HepG2 (cell line): Measurements from ENCODE around the gene DENND4B. TPM values are rescaled to one million over a fixed set of nuclear protein-coding genes. Genes with fewer than 3 reads are reported as not detected.

Experiments
- BRCA1 ChIP-seq: sonication (generic); formaldehyde crosslinking; IDR thresholded peaks from 2 replicates; pipeline ENCODE4 v1.4.0; 2020; ENCODE audit warnings: missing genetic modification reagents
- DRAP1 ChIP-seq: IDR thresholded peaks from 2 replicates; pipeline ENCODE4 v1.6.1; 2016; ENCODE audit warnings: missing genetic modification reagents, missing compliant biosample characterization
- ELF4 ChIP-seq: sonication (generic); formaldehyde crosslinking; IDR thresholded peaks from 2 replicates; pipeline ENCODE4 v1.5.0; 2020; ENCODE audit warnings: missing genetic modification reagents, mild to moderate bottlenecking, moderate library complexity, borderline replicate concordance
- JUNB ChIP-seq: sonication (generic); formaldehyde crosslinking; IDR thresholded peaks from 2 replicates; pipeline ENCODE4 v1.8.0; 2022; ENCODE audit warnings: missing genetic modification reagents, mild to moderate bottlenecking, borderline replicate concordance
- KLF12 ChIP-seq: sonication (generic); formaldehyde crosslinking; IDR thresholded peaks from 2 replicates; pipeline ENCODE4 v1.4.0; 2020; ENCODE audit warnings: missing genetic modification reagents, borderline replicate concordance
- RXRA ChIP-seq: sonication (generic); formaldehyde crosslinking; IDR thresholded peaks from 2 replicates; pipeline ENCODE4 v1.5.1; 2020; ENCODE audit warnings: missing genetic modification reagents
- SNAPC4 ChIP-seq: sonication (generic); formaldehyde crosslinking; IDR thresholded peaks from 2 replicates; pipeline ENCODE4 v1.4.0; 2020; ENCODE audit warnings: mild to moderate bottlenecking, missing genetic modification reagents
- ZBTB46 ChIP-seq: sonication (generic); formaldehyde crosslinking; IDR thresholded peaks from 2 replicates; pipeline ENCODE4 v1.4.0; 2020; ENCODE audit warnings: mild to moderate bottlenecking, missing genetic modification reagents, borderline replicate concordance
- ZGPAT ChIP-seq: IDR thresholded peaks from 2 replicates; pipeline ENCODE4 v1.6.1; 2016; ENCODE audit warnings: mild to moderate bottlenecking
- ZHX2 ChIP-seq, 2 experiments: sonication (generic) in 1 of 2; formaldehyde crosslinking in 1 of 2; IDR thresholded peaks; 2 replicates each; pipeline versions ENCODE4 v1.6.1 to v1.9.0; 2014 to 2022; ENCODE audit warnings: antibody characterized with exemption in 1 of 2, borderline replicate concordance in 1 of 2, inconsistent platforms in 1 of 2, low read depth in 1 of 2, missing genetic modification reagents in 1 of 2
- ZNF136 ChIP-seq: sonication (generic); formaldehyde crosslinking; IDR thresholded peaks from 2 replicates; pipeline ENCODE4 v1.8.1; 2022; ENCODE audit warnings: low read depth, mild to moderate bottlenecking, moderate library complexity, missing genetic modification reagents
- ZNF160 ChIP-seq: sonication (generic); formaldehyde crosslinking; IDR thresholded peaks from 2 replicates; pipeline ENCODE4 v1.8.0; 2022; ENCODE audit warnings: mild to moderate bottlenecking, inconsistent platforms, missing genetic modification reagents
- polyA plus RNA-seq, 8 experiments: library from polyadenylated mRNA; depleted of rRNA in 3 of 8; stranded (reverse) in 7 of 8; unstranded in 1 of 8; fragments of >200 nt; fragmentation: Illumina TruSeq in 4 of 8; extraction: Trizol in 4 of 8; gene quantifications; 2 replicates each; pipeline versions ENCODE4 v1.2.1 to v1.2.3, GENCODE V29; 2011 to 2016; ENCODE audit warnings: low read depth in 4 of 8, missing spikeins in 1 of 8, mixed read lengths in 1 of 8; ENCODE audit not compliant: insufficient read depth in 1 of 8
- total RNA-seq, 5 experiments: library from RNA; depleted of rRNA; stranded (reverse); fragments of >200 nt; fragmentation: Illumina TruSeq; extraction: Trizol; gene quantifications; 2 replicates each; pipeline ENCODE4 v1.2.3, GENCODE V29; 2016; ENCODE audit warnings: low read depth in 1 of 5

The DENND4B gene
- total and polyA plus RNA-seq, 2 of the 13 experiments (the other 11 are each of a cell fraction or from before 2014, with no cell fraction given) = 15.1 to 20.3 TPM

GRCh38 chr1:153963030-153963849, 16.7 kb upstream of the DENND4B start, which contains the start of gene SLC39A1 (continued):
- TF ChIP-seq SNAPC4 (CRISPR knock-in tag) = peak; percentile 68; the same call in 1 of the 2 replicates
- no peak for TF ChIP-seq ZNF136 (CRISPR knock-in tag)
- TF ChIP-seq RXRA = no peak
- no peak for TF ChIP-seq ZBTB46 (CRISPR knock-in tag)
- no peak for TF ChIP-seq JUNB (CRISPR knock-in tag)
- TF ChIP-seq KLF12 = peak; percentile 92; the same call in 1 of the 2 replicates
- 0 out of 2 replicates have a peak, but pooled peaks have one; percentile 23 for TF ChIP-seq BRCA1 (CRISPR knock-in tag)
- TF ChIP-seq ELF4 = 0 out of 2 replicates have a peak, but pooled peaks have one; percentile 17
- 0 out of 2 replicates have a peak, but pooled peaks have one; percentile 4 for TF ChIP-seq ZNF160
- peak; percentile 79 for TF ChIP-seq DRAP1 (CRISPR knock-in tag)
- TF ChIP-seq ZHX2 (IDR thresholded peaks at IDR 0.05; ENCODE audit: low read depth) = no peak
- no peak for TF ChIP-seq ZHX2 (CRISPR knock-in tag; IDR thresholded peaks at IDR 0.05; ENCODE audit: borderline replicate concordance)
- TF ChIP-seq ZGPAT (CRISPR knock-in tag) = no peak
